Stimulated activated CD4-positive, alpha-beta T cell treated with anti-CD3 and anti-CD28 coated beads, Interleukin-2, amount 100 ng/mL, for 24 hours (primary cell): Measurements from ENCODE around the gene FBXL13.
"Not testable (repeated sequence)": the region's sequence is repeated elsewhere in the genome, so short reads cannot be mapped to it uniquely, and the experiment has no call there.

Experiments used
- DNase-seq, 2 donors: peaks; one replicate each; pipeline ENCODE4 v3.0.0-alpha.2; 2020

FBXL13 gene

GRCh38 chr7:102811942-102812678, 262.5 kb downstream of the FBXL13 start:
- no peak for DNase-seq

- DNase-seq, result no peak
Observed at GRCh38 chr7:102810916-102811315, 263.7 kb downstream of the FBXL13 start.

- DNase-seq, result no peak
Observed at GRCh38 chr7:102806613-102807012, 268.0 kb downstream of the FBXL13 start.

- DNase-seq, result not testable (repeated sequence)
Observed at GRCh38 chr7:102795987-102796595, 278.5 kb downstream of the FBXL13 start.

GRCh38 chr7:102794567-102794966, 280.0 kb downstream of the FBXL13 start:
- DNase-seq, result not testable (repeated sequence)

- DNase-seq, result not testable (repeated sequence)
Observed at GRCh38 chr7:102791831-102792230, 282.8 kb downstream of the FBXL13 start.

DNA sequence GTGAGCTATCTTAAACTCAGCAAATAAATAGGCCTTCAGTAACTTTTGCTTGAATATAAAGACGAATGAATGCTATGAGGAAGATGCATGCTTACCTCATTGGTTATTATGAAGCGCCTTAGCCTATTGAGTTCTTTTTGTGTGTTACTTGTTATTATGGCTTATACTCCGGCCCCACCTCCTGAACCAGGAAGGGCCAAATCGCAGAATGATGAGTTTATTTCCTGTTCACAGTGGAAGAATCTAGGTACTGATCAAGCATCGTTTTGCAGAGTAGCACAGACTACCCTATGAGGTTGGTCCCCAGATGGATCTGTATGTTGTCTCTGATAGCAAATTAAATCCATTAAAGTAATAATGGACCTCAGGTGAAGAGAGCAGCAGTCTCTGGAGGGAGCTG, 283.2 kb downstream of the FBXL13 start:
- DNase-seq, result not testable (repeated sequence)

- DNase-seq, result not testable (repeated sequence)
Observed at GRCh38 chr7:102790364-102791100, 284.1 kb downstream of the FBXL13 start.

DNA sequence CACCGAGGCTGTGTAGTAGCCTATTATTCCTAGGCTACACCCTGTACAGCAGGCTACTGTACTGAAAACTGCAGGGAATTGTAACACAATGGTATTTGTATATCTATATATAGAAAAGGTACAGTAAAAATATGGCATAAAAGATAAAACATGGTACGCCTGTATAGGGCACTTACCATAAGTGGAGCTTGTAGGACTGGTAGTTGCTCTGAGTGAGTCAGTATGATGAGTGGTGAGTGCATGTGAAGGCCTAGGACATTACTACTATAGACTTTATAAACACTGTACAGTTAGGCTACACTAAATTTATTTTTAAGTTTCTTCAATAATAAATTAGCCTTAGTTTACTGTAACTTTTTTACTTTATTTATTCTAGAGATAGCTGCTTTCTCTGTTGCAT, 285.8 kb downstream of the FBXL13 start:
- not testable (repeated sequence) for DNase-seq

DNA sequence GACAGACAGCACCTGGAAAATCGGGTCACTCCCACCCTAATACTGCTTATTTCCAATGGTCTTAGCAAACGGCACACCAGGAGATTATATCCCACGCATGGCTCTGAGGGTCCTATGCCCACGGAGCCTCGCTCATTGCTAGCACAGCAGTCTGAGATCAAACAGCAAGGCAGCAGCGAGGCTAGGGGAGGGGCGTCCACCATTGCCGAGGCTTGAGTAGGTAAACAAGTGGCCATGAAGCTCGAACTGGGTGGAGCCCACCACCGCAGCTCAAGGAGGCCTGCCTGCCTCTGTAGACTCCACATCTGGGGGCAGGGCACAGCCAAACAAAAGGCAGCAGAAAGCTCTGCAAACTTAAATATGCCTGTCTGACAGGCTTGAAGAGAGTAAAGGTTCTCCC, 293.7 kb downstream of the FBXL13 start:
- DNase-seq, result not testable (repeated sequence)

DNA sequence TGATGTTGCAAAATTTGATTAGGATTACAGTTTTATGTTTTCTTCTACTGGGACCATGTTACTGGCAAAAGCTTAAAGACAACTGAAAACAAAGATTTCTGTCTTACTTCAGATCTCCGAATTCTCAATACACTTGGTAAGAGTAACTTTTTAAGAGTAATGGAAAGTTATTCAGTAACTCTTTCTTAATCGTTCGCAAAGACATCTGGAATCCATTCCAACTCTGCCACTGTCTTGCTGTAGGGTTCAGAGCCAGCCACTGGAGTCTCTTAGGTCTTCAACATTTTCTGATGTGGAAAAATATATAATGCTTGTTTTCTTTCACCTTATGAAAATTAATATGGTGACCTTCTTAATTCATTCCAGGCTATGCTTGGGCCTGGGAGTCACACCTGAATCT, 295.9 kb downstream of the FBXL13 start:
- not testable (repeated sequence) for DNase-seq

DNA sequence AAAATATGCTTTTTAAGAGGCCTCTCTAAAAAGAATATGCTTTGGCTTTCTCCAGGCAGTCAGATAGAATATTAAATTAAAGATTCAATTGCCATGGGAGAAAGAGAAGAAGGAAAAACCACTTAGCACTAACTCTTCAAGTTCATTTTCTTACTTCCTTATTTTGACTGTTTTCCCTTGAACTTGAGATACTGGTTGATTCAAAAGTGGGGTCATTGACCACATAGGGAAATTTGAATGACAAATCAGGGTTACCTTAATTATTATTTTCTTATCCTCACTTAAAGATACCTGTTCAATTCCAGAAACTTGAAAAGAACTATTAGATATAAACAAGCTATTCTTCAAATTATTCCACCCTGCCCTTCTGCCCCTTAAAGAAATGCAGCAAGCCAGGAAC, 298.4 kb downstream of the FBXL13 start:
- not testable (repeated sequence) for DNase-seq

- not testable (repeated sequence) for DNase-seq
Observed at GRCh38 chr7:102770467-102770866, 304.1 kb downstream of the FBXL13 start.

DNA sequence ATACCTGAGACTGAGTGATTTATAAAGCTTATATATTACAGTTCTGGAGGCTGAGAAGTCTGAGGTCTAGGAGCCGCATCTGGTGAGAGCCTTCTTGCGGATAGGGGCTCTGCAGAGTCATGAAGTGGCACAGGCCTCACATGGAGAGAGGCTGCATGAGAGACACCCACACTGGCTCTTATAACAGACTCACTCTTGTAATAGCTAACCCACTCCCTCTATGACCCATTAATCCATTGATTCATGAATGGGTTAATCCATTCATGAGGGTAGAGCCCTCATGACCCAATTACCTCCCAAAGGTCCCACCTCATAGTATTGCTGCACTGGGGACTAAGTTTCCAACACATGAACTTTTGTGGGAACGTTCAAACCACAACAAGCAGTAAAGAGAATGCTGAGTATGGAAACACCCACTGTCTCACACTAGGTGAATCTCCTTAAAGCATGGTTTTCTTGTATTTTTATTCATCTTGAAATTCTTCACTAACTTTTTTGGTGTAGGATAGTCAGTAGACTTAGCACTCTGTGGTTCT, 304.9 kb downstream of the FBXL13 start:
- DNase-seq, result not testable (repeated sequence)

DNA sequence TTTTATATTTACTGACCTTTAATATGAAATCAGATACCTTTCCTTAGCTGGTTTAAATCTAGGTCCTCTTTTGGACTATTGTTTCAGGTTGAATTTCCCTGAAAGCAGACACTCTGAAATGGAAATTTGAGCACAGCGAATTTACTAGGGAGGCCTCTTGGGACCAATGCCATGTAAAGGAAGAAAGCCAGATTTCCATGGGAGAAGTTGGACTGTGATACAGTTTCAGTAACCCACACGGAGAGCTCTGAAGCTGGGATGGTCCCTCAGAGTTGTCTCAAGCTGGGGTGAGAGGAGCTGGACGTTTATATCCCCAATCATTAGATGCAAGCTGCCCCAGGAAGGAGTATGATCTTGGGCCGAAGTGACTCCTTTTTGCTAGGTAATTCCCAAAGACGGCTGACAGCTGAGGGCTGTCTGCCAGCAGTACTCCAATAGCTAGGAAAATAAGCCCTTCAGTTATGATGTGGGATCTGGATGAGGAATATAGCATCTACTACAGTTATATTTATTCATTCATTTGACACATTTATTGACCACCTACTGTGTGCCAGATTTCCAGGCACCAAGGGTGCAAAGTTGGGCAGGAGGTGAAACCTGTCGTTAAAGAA, 311.2 kb downstream of the FBXL13 start:
- DNase-seq, result not testable (repeated sequence)
